WI38 (cell line): ENCODE measurements around the gene TMEM115.
A peak's percentile ranks its signal among the peaks of the same experiment; 100 is the strongest.

Experiments
- H3K4me3 ChIP-seq: 2 replicates; pipeline ENCODE4 v1.5.1; 2011; ENCODE audit warnings: low read depth, mild to moderate bottlenecking, control low read depth, low read length
- CTCF ChIP-seq: IDR thresholded peaks from 2 replicates; pipeline ENCODE4 v1.5.1; 2012; ENCODE audit warnings: low read depth, mild to moderate bottlenecking, control low read depth, low read length

The TMEM115 gene

GRCh38 chr3:50358911-50359759 is at the start of gene TMEM115:
Gene TMEM115 (minus strand): TSS chr3:50359521. CDS start chr3:50359063, 458 bp downstream.
- H3K4me3 ChIP-seq = peak within 1 kb of the TSS; percentile 90
- no peak for TF ChIP-seq CTCF

GRCh38 chr3:50408443-50408944 is 49.2 kb upstream of the TMEM115 start:
- TF ChIP-seq CTCF = no peak
- H3K4me3 ChIP-seq = no peak overlapping the region

GRCh38 chr3:50406487-50406886 is 47.2 kb upstream of the TMEM115 start:
- no peak overlapping the region for H3K4me3 ChIP-seq
- no peak for TF ChIP-seq CTCF

- no peak for TF ChIP-seq CTCF
- H3K4me3 ChIP-seq = no peak overlapping the region
Measured at GRCh38 chr3:50405249-50405648, 45.9 kb upstream of the TMEM115 start.

GRCh38 chr3:50401978-50402595 is 42.8 kb upstream of the TMEM115 start:
- H3K4me3 ChIP-seq = no peak overlapping the region
- TF ChIP-seq CTCF = no peak

GRCh38 chr3:50396502-50396901 is 37.2 kb upstream of the TMEM115 start:
- H3K4me3 ChIP-seq = no peak overlapping the region
- TF ChIP-seq CTCF = no peak

- no peak overlapping the region for H3K4me3 ChIP-seq
- no peak for TF ChIP-seq CTCF
Measured at GRCh38 chr3:50395070-50395860, 35.9 kb upstream of the TMEM115 start.
